OCI-LY7 (cell line): ENCODE measurements around the gene JMJD4. TPM values are rescaled to one million over a fixed set of nuclear protein-coding genes. Genes with fewer than 3 reads are reported as not detected.

ENCODE experiments used
- BruUV-seq: library from RNA; stranded (reverse); fragments of 400-500 nt; replicated peaks from 2 replicates; lab custom pipeline; 2021; lab: Mats Ljungman, UMichigan
- CTCF ChIA-PET: fragments of 300-600 bp; sonication (Branson Sonifier 250); formaldehyde crosslinking; loops from one replicate; lab custom pipeline; 2022; ENCODE audit warnings: antibody characterized with exemption; ENCODE audit not compliant: unreplicated experiment; lab: Charles Lee
- POLR2A ChIA-PET: fragments of 300-600 bp; sonication (Branson Sonifier 250); formaldehyde crosslinking; loops from one replicate; lab custom pipeline; 2022; ENCODE audit warnings: antibody characterized with exemption; lab: Charles Lee
- DNase-seq: peaks from one replicate; pipeline ENCODE4 v3.0.0-alpha.2; 2015; ENCODE audit warnings: low spot score
- H2AFZ ChIP-seq: fragments of 200-600 bp; sonication (generic), shearing (Covaris generic); 2 replicates; pipeline ENCODE4 v1.6.1; 2014; ENCODE audit warnings: mild to moderate bottlenecking, antibody characterized with exemption, low read length, moderate library complexity
- H3K27ac ChIP-seq: fragments of 200-600 bp; sonication (generic); 2 replicates; pipeline ENCODE4 v1.5.1; 2014; ENCODE audit warnings: mixed run types, low read depth, mild to moderate bottlenecking, moderate library complexity, low read length, inconsistent platforms; ENCODE audit not compliant: poor library complexity, severe bottlenecking
- H3K36me3 ChIP-seq: fragments of 200-600 bp; sonication (generic); 2 replicates; pipeline ENCODE4 v1.6.1; 2014; ENCODE audit warnings: mild to moderate bottlenecking, antibody characterized with exemption, low read length, moderate library complexity, mixed read lengths; ENCODE audit not compliant: insufficient read depth
- H3K4me1 ChIP-seq: fragments of 200-600 bp; sonication (generic); 2 replicates; pipeline ENCODE4 v1.5.1; 2014; ENCODE audit warnings: mild to moderate bottlenecking, low read length; ENCODE audit not compliant: insufficient read depth, poor library complexity, severe bottlenecking
- H3K4me2 ChIP-seq: fragments of 200-600 bp; sonication (generic); 2 replicates; pipeline ENCODE4 v1.6.1; 2014; ENCODE audit warnings: mild to moderate bottlenecking, low read length
- H3K4me3 ChIP-seq: fragments of 200-600 bp; sonication (generic); 2 replicates; pipeline ENCODE4 v1.5.1; 2014; ENCODE audit warnings: mild to moderate bottlenecking, low read depth, low read length; ENCODE audit not compliant: poor library complexity, severe bottlenecking
- H3K79me2 ChIP-seq: fragments of 200-600 bp; sonication (generic); 2 replicates; pipeline ENCODE4 v1.6.1; 2016; ENCODE audit warnings: low read depth, mild to moderate bottlenecking, low read length, moderate library complexity, mixed read lengths; ENCODE audit not compliant: insufficient read depth
- H3K9me2 ChIP-seq: fragments of 200-600 bp; sonication (generic); 2 replicates; pipeline ENCODE4 v1.6.1; 2016; ENCODE audit warnings: mild to moderate bottlenecking, low read length, mixed read lengths; ENCODE audit not compliant: insufficient read depth
- H3K9me3 ChIP-seq: fragments of 200-600 bp; sonication (generic); 2 replicates; pipeline ENCODE4 v1.6.1; 2014; ENCODE audit warnings: mild to moderate bottlenecking, mixed run types, low read length, mixed read lengths
- H4K20me1 ChIP-seq: fragments of 200-600 bp; sonication (generic); 2 replicates; pipeline ENCODE4 v1.6.1; 2014; ENCODE audit warnings: mild to moderate bottlenecking, antibody characterized with exemption, low read length, moderate library complexity, mixed read lengths; ENCODE audit not compliant: insufficient read depth
- CTCF ChIP-seq: fragments of 200-600 bp; sonication (generic); conservative IDR thresholded peaks from 2 replicates; pipeline ENCODE4 v1.5.1; 2014; ENCODE audit warnings: mild to moderate bottlenecking, antibody characterized with exemption, low read length, moderate library complexity, mixed read lengths
- EZH2phosphoT487 ChIP-seq: fragments of 200-600 bp; sonication (generic); IDR thresholded peaks from 2 replicates; pipeline ENCODE4 v1.6.1; 2018; ENCODE audit warnings: low read depth, borderline replicate concordance, mild to moderate bottlenecking, mixed run types, antibody characterized with exemption, low read length, moderate library complexity, mixed read lengths
- intact Hi-C: fragments of 100-400 bp; cut with micrococcal nuclease; formaldehyde crosslinking; loops from one replicate; pipeline ENCODE4 v1.10.0; 2022; ENCODE audit not compliant: unreplicated experiment
- total RNA-seq, 2 experiments: library from RNA; depleted of rRNA in 1 of 2; stranded (reverse); fragments of >200 nt in 1 of 2; shearing (Covaris generic) in 1 of 2; gene quantifications; 2 replicates each; pipeline ENCODE4 v1.2.3, GENCODE V29; 2014 to 2022

Gene JMJD4
- total RNA-seq, 2 experiments from 2014 or later = 27.8 to 41.8 TPM

GRCh38 chr1:227768640-227769039, 33.5 kb upstream of the JMJD4 start:
- no TSS peak for BruUV-seq
- CTCF ChIA-PET = no interaction called here
- H3K4me1 ChIP-seq = no peaks in the 10 kb centered on the region
- no peak for DNase-seq
- intact Hi-C loops = no loop called here
- no peak overlapping the region for H2AFZ ChIP-seq
- H3K36me3 ChIP-seq = peaks cover 27% of the 10 kb centered on the region
- no peaks in the 10 kb centered on the region for H3K79me2 ChIP-seq
- H3K4me3 ChIP-seq = no peak overlapping the region
- H3K4me2 ChIP-seq = no peak overlapping the region
- no peaks in the 10 kb centered on the region for H4K20me1 ChIP-seq
- POLR2A ChIA-PET = interaction anchor here (0.6 kb wide), 2 partner anchors 10 to 235 kb away, joined by 3 read pairs; no protein-coding TSS in a partner anchor
- no peaks in the 10 kb centered on the region for H3K9me2 ChIP-seq
- no peak overlapping the region for H3K27ac ChIP-seq
- no peak for TF ChIP-seq EZH2phosphoT487
- H3K9me3 ChIP-seq = no peaks in the 10 kb centered on the region

- H3K4me2 ChIP-seq = no peak overlapping the region
- no peaks in the 10 kb centered on the region for H3K4me1 ChIP-seq
- no peaks in the 10 kb centered on the region for H3K79me2 ChIP-seq
- no peaks in the 10 kb centered on the region for H3K9me2 ChIP-seq
- no peak overlapping the region for H2AFZ ChIP-seq
- no peak for DNase-seq
- intact Hi-C loops = no loop called here
- ChIA-PET CTCF (no interaction called here), POLR2A (interaction anchor here (0.6 kb wide), 2 partner anchors 10 to 235 kb away, joined by 3 read pairs; no protein-coding TSS in a partner anchor)
- H3K36me3 ChIP-seq = peaks cover 33% of the 10 kb centered on the region
- BruUV-seq = no TSS peak
- H3K27ac ChIP-seq = no peak overlapping the region
- H3K9me3 ChIP-seq = no peaks in the 10 kb centered on the region
- H4K20me1 ChIP-seq = no peaks in the 10 kb centered on the region
- TF ChIP-seq EZH2phosphoT487 (no peak), CTCF (no peak)
- H3K4me3 ChIP-seq = no peak overlapping the region
Measured at GRCh38 chr1:227768125-227768439, 33.0 kb upstream of the JMJD4 start.

- no peaks in the 10 kb centered on the region for H3K9me3 ChIP-seq
- no peak overlapping the region for H3K4me3 ChIP-seq
- H3K4me1 ChIP-seq = peaks cover 2% of the 10 kb centered on the region
- BruUV-seq = no TSS peak
- DNase-seq = no peak
- no peak overlapping the region for H3K4me2 ChIP-seq
- no peaks in the 10 kb centered on the region for H3K9me2 ChIP-seq
- ChIA-PET CTCF (no interaction called here), POLR2A (no interaction called here)
- H2AFZ ChIP-seq = no peak overlapping the region
- H4K20me1 ChIP-seq = no peaks in the 10 kb centered on the region
- H3K36me3 ChIP-seq = peaks cover 38% of the 10 kb centered on the region
- TF ChIP-seq EZH2phosphoT487 (no peak), CTCF (no peak)
- intact Hi-C loops = no loop called here
- no peak overlapping the region for H3K27ac ChIP-seq
- no peaks in the 10 kb centered on the region for H3K79me2 ChIP-seq
Measured at GRCh38 chr1:227767401-227768124, 32.5 kb upstream of the JMJD4 start.
